GDM1 (cell line): ENCODE data around the gene HDAC9.

Experiments
- DNase-seq: peaks from one replicate; lab custom pipeline; 2025; lab: John Stamatoyannopoulos, UW

Gene HDAC9

DNA sequence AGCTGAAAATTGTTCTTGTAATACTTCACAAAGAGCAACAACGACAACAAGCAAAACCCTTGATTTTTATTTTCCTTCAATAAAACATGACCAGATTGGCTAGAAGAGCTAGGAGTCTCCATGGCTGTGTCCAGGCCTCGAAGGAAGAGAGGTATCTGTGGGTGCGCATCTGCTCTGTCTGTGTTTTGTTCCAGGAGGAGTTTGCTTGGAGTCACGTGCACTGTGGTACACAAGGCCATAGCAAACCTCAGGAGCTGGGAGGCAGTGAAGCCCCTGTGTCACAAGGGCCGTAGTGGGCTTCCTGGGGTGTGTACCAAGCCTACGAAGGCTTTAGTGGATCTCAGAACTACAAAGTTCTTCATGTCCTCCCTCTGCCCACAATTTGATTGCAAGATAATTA, 350.2 kb downstream of the HDAC9 start:
- no peak for DNase-seq

DNA sequence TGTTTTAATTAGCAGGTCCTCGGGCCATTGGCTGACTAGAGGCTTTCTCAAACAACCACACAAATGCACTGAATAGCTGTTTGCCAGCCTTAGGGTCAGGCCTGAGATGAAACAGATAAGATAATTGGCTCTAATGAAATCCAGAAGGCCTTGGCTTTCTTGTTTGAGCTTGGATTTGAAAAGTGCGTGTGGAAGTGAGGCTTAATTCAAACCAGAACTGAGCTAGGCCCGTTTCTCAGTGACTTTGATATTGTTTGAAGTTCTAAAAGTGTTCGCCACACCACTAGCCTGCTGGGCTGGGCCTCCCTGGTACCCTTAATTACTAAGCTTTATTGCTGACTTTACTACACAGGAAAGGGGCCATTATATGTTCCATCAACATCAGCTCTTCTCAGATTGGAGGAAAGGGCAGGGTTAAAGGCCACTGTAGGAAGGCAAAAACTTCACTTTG, 351.2 kb downstream of the HDAC9 start:
- no peak for DNase-seq

DNA sequence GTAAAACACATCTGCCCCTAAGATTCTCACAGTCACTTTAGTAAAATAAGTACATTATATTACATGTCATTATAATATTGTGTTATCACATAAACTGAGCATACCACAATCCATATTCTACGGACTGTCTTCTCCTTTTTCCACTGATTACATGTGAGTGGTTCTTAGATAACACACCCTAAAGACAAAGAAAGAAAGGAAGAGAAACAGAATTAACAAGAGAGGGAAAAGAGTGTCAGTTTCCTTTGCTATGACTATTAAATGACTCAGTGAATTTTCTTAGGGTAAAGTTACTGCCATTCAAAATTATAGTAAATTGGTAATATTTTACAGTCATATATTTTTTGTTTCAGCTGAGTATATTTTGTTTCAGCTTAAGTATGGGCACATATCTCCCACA, 353.6 kb downstream of the HDAC9 start:
- DNase-seq: no peak

DNA sequence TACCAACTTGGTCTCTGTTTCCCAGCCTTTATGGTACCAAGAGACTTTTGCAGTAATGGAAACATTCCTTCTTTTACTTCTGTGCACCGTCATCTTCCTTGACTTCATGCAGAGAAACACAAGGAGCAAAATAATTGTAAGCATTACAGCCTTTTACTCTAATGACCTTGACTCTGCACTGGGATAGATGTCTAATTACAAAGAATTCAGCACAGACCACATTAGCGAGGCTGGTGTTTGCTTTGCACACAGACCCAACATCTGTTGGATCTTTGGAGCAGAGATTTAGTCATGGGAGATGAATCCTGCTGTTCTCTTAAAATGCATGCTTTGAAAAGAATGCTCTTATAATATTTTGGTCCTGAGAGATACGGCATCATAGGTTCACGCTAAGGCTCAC, 360.2 kb downstream of the HDAC9 start:
- no peak for DNase-seq

DNA sequence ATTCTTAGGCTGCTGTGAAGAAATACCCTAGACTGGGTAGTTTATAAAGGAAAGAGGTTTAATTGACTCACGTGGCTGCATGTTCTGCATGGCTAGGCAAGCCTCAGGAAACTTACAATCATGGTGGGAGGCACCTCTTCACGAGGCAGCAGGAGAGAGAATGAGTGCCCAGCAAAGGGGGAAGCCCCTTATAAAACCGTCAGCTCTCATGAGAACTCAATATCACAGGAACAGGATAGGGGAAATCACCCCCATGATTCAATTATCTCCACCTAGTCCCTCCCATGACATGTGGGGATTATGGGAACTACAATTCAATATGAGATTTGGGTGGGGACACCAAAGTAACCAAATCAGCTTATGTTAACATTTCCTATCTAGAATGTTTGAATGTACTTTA, 362.7 kb downstream of the HDAC9 start:
- DNase-seq: no peak

DNA sequence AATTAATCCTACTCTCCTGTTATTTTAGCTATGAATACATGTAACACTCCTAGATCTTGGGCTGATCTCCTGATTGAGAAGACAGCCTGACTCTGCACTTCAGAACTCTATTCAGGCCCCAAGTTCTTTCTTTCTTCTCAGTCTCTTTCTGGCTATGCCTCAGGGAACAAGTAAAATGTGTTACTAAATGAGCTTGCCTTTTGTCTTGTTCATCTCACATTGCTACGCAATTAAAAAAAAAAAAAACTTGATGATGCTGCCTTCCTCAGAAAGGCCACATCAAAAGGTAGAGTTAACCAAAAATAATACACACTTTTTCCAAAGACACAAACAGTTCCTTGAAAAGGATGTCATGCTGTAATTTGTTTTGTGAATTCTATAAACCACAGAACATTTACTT, 363.8 kb downstream of the HDAC9 start:
- DNase-seq: no peak

DNA sequence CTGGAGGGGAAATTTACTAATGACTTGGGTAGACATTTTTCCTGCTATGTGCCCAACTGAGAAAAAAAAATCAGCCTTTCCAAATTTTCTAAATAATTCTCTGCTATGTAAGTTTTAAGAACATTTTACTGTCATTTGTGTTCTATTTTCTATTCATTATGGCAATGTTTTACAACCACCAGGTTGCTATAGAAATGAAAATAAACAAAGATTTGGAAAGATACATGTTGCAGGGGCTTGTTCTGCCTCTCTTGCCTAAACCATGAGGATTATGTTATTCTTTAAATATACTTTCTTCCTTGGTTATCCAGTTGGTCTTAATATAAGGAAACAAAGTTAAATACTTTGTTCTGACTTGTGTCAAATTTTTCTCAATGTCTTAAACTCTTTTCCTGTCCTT, 364.7 kb downstream of the HDAC9 start:
- DNase-seq: no peak

DNA sequence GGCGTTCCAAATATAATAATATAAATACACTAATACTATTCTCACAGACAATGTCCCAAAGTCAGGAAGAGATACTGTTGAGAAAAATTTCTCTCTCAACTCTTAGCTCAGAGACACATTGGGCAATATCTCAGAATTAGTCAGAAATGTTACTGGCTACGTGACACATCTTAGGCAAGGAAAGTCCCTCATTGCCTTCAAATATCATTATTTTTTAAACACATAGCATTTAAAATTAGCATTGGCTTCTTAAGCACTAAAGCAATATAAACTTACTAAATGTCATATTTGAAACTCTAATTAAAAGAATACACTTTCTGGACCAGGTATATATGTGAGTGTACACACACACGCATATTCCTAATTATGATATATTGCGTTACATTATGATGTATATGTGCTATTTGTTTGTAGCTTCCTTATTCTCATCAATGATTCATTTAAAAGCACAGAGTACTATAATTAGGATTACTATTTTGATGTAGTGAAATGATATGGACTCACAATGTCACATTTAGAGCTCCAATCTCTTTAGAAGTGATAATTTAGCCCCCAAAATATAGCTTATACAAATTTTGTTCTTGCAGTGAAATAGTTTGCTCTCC, 366.1 kb downstream of the HDAC9 start:
- DNase-seq: no peak

DNA sequence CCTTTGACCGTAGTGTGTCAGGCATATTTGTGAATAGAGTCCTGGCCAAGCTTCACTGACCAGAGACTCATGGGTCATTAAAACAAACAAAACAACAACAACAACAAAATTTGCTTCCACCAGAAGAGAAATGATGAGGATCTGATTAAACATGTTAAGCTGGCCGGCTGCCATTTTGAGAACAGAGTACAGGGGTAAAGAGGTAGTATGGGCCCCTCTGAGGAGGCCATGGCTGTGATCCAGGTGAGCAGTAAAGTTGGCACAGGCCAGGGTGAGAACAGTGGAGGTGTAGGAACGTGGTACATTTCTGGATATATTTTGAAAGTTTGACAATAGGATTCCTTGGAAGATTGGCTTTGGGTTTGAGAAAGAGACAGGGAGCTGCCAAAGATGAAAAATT, 369.4 kb downstream of the HDAC9 start:
- no peak for DNase-seq

DNA sequence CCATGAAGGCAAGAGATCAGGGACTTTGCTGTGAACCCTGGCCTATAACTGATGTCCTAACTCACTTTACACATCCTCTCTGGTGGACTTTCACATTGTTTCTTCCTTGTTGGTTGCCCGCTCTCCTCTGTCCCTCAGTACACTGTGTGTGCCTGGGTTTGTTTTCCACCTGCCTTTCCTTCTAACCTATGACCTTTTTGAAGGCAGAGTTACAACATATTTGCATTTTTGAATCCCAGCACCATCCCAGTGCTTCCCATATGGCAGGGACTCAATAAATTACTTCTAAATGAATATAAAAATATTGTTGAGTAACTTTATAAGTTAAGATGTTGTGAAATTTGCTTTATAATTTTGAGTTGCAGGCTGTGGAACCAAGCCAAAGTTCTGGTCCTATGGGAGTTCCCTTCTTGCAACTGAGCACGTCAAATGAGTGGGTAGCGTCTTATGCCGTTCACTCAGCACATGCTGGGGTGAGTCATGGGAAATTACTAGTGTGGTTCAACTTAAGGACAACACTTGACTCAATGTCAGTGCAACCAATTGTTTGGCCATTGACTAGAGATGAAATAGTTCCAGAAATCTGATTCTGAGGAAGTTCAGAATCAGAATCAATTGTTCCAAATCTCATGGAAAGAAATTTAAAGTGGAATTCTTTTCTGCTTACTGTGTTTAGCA, 370.9 kb downstream of the HDAC9 start:
- DNase-seq: no peak

DNA sequence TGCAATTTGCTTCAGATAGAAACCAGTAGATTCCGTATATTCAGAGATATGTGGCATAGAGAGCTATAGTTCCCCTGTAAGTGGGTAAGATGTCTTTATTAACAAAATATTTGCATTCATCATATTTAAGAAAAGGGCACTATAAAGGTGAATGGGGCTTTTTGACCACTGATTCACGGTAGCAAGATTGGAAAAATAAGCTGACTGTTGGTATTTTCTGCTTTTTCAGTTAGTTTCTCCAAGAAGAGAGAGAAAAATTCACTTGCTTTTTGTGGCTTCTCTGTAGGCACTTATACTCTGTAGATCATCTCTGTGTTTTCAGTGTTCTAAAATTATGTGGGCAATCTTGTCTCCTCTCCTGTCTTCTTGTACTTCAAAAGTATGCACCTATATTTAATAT, 376.8 kb downstream of the HDAC9 start:
- no peak for DNase-seq

DNA sequence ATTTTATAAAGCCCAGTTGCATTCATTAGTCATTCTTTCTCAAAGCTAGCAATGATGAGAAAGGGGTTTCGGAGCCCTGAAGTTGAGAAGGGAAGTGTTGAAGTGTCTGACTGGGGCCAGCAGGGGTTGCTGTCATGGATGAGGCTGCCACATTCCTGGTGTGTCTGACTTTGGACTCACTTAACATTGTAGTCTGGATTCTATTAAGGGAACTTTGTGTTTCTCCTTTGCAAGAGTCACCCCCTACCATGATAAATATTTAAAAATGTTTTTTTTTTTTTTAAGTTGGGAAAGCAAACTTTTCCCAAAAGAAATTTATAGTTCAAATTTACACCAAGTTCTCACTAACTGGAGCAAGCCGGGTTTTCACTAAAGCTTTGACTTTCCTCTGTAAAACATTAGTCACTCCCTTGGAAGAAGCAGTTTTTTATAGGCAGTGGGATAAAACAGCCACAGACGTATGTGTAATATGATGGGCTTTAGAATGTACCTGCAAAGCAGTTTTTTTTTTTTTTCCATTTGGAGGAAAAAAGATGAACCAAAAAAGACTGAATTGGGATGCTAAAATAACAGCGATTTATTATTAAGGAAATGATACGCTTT, 378.3 kb downstream of the HDAC9 start:
- DNase-seq: no peak

DNA sequence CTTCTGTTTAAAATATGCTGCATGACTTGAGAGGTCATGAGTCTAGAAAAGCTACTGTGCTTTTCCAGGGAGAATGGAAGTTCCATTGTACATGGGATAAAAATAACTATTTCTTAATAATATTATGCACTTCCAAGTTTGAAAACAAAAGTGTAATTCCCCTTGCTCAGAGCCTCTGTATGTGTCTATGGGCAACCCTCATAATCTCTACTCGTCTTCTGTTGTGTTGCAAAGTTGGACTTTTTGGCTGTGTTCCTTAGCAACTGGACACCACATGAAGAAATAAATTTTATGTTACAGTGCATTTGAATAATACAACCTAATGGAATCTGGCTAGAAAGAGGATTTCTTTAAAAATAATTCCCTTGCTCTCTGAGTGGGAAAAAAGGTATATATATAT, 379.3 kb downstream of the HDAC9 start:
- no peak for DNase-seq

DNA sequence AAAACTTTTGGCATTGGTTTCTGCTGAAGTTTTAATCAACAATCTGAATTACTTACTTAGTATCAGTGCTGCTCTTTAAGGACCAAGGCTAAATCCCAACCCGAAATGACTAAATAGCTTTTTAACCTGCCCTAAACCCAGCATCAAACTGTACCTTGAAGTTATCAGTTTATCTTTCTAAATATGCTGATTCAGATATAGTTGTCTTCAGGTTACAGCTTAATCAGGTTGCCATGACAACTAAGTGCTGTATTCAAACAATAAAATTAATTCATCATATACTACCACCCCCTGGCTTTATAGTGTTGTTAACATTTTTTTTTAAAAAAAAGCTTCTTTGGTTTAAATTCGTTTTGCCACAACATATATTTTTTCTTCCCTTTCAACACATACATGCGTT, 382.3 kb downstream of the HDAC9 start:
- DNase-seq: no peak

DNA sequence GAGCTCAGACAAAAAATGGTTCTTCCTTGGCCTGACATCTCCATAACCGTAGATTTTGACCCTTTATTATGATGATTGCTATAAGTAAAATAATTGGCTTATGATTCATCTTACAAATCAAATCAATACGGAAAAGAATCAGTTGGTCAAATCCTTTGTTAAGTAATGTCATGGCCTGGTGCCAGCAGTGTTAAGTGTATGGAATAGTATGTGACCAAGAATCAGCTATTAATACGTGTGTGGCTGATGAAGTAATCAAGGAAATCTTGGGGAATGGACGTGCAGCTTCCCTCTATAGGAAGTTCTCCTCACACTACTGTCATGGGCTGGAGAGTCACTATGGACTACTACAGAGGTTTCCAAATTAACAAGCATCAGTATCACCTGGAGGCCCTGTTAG, 391.3 kb downstream of the HDAC9 start:
- no peak for DNase-seq

DNA sequence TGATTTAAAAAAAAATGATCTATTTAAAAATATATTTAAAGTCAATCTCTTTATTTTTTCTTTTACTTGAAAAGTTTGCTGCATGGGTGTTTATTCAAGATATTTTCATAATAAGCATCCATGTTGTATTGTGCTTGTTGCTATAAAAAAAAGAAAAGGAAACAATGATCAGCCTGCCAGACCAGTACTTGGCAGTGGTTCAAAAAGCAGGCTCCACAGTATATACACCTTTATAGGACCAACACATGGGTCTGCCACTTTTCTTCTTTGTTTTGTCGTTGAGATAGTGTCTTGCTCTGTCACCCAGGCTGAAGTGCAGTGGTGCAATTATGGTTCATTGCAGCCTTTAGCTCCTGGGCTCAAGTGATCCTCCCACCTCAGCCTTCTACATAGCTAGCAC, 393.9 kb downstream of the HDAC9 start:
- DNase-seq: no peak

DNA sequence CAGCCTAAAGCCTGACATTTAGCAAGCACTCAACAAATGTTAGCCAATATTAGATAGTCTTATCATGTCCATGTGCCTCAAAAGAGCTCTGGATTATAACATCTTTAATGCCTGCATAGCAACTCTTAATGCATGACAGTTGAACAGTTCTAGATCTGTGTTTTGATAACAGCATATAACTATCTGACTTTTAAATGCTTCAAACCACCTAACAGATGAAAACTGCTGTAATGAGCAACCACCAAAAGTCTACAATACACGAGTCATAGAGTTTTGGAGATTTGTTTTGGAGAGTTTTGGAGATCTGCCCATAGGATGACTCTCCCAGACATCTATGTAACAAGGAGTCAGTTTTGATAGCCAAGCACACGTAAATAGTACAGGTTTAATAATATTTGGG, 394.6 kb downstream of the HDAC9 start:
- no peak for DNase-seq

DNA sequence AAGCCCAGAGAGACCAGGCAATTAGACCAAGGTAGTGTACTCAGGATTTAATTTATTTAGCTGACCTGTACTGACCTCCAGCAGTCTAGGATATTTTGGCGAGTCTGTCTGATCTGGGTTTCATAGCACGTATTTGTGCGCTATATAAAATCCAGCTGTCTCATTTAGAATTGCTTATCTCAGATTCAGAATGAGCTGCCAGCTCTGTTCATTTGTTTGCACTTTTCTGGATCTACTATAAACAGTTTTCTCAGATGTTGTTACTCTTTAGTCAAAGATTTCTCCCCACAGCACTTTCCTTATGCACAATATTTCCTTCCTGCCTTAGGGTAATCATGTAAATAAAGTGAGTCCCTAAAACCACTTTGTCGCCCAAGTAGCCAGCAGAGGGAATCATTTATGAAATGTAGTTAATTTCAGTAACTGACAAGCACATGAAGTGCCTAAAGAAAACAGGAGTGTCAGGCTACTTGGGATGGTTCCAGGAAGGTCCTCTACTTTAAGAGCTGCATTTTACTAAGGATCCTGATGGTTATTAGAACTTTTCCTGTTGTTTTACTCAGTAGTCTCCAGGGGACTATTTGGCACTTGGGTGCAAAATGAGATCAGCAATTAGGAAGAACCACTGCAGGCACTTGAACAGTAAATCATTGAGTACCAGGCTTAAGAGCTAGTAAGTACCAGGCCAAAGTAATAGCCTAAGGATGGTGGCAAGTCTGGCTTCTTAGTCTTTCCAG, 395.5 kb downstream of the HDAC9 start:
- DNase-seq: no peak

DNA sequence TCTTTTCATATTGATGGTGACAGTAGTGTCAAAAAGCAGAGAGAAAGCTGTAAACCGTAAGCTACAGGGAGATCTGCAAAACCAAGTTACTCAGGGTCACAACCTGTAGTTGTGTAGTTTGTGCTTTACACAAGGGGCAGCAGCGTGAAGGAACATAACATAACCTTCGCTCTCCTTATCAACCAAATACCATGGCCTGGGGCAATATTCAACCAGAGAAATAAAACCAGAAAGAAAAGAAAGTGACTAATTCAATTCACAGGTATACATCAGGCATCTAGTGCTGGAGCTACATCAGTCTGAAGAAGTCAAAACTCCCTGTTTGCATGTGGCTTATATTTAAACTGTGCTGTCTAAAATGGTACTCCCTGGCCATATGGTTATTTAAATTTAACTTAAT, 397.6 kb downstream of the HDAC9 start:
- DNase-seq: no peak

DNA sequence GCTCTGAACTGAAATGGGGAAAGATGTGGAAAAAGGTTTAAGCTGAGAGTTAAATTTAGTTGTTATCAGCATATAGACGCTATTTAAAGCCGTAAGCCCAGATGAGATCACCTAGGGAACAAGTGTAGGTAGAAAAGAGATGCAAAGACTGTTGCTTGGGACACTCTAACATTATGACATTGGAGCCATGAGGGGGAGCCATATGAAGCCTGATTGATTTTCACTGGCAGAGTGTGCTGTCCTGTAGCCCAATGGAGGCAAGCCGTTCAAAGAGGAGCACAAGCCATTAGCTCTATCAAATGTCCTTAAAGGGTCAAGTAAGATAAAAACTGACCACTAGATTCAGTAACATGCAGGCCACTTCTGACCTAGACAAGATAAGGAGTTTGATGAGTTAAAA, 398.6 kb downstream of the HDAC9 start:
- no peak for DNase-seq

DNA sequence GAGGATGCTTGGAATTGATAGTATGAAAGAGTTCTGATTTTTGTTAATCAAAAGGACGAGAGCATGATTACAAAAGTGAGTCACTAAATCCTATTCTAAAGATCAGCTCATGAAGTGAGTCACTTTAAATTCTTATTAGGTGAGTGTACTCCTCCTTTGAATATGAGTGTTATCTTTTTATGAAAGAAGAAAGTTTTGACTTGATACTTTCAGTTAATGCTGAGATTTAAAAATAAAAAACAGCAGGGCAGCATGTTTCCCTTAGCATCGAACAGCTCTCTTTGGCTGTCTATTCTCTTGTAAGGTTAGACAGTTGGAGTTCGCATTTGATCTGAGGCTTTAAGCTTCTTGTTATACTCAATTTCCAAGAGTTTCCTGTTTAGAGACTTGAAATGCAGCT, 399.9 kb downstream of the HDAC9 start:
- DNase-seq: no peak

DNA sequence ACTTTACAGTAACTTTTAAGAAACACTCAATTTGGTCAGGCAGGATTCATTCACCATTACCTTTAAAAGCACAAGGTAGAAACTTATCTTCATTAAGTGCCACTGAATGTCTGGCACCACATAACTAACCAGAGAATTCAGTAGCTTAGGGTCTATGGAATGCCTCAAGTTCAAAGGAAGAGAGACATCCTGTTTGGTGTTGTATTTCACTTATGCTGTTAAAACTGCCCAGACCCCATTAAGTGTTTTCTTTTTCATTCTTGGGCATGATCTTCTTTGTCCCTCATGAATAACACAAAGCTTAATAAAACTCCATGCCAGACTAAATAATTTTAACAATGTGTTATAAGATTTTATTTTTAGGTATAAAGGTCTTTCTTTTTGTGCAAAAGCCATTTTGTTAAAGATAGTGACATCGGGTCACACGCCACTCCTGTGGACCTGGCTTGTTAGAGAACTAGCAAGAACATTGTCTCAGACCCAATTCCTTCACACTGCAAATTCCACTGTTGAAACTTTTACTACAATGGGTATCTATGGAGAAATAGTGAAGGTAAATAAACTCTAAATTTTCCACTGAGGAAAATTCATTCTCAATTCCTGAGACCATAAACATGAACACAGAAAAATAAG, 400.9 kb downstream of the HDAC9 start:
- no peak for DNase-seq

DNA sequence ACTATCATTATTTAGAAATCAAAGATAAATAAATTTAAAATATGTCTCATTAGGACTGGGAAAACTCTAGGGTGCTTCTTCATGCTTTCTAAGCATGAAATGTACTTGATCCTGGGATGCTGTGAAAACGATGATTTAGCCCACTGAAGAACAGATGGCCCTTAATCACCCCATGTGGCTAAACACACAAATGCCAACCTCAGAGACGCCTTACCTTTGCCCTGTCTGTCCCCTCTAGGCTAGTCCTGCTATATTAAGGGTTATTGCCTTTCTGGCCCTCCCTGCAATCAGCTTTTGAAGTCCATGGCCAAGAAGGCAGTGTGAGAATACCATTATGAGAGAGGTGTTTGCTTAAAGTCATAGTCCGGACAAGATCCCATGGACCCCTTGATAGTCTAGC, 404.7 kb downstream of the HDAC9 start:
- DNase-seq: no peak
